ENCODE measurements around the gene ARL4A.

DNA sequence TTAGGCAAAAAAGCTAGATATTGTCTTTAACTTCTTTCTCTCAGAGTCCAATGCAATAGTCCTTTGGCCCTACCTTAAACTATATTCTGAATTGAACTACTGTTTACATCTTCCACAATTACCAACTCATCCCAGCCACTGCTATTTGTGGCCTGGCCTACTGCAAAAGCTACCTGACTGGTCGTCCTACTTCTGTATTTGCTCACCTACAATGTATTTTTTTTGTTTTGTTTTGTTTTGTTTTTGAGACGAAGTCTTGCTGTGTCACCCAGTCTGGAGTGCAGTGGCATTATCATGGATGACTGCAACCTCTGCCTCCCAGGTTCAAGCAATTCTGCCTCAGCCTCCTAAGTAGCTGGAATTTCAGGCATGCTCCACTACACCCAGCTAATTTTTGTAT, 51.2 kb downstream of the ARL4A start:
- TF ChIP-seq CTCF (IDR thresholded peaks at IDR 0.05) (no peak), POLR2A (IDR thresholded peaks at IDR 0.05) (no peak), POLR2AphosphoS5 (IDR thresholded peaks at IDR 0.05) (no peak)
